Activated B cell treated with CpG ODN at 0.5 μM for 24 hours (primary cell): Measurements from ENCODE around the gene SEMA4F. TPM values are rescaled to one million over a fixed set of nuclear protein-coding genes. Genes with fewer than 3 reads are reported as not detected.

Experiments
- ATAC-seq: fragments of 200-7000 bp; cut with Tn5 transposase; one replicate; pipeline ENCODE4 v1.10.0; 2021; ENCODE audit warnings: low read depth, mild to moderate bottlenecking, moderate library complexity
- CTCF ChIA-PET: fragments of 350-600 bp; sonication (Branson Sonifier 250); formaldehyde crosslinking; loops from one replicate; lab custom pipeline; 2021; ENCODE audit warnings: antibody characterized with exemption; lab: Charles Lee
- POLR2A ChIA-PET: fragments of 350-600 bp; sonication (Branson Sonifier 250); formaldehyde crosslinking; loops from one replicate; lab custom pipeline; 2021; ENCODE audit warnings: antibody characterized with exemption; lab: Charles Lee
- DNase-seq: peaks from one replicate; pipeline ENCODE4 v3.0.0; 2022
- H3K27ac Mint-ChIP-seq: one replicate; pipeline ENCODE4 v1.8.0; 2020; ENCODE audit warnings: mixed read lengths
- H3K27me3 Mint-ChIP-seq: one replicate; pipeline ENCODE4 v1.8.0; 2021; ENCODE audit warnings: mixed read lengths
- H3K36me3 Mint-ChIP-seq: one replicate; pipeline ENCODE4 v1.8.0; 2021; ENCODE audit warnings: low read depth, mixed read lengths
- H3K4me1 Mint-ChIP-seq: one replicate; pipeline ENCODE4 v1.8.0; 2021; ENCODE audit warnings: mixed read lengths
- H3K4me3 Mint-ChIP-seq: one replicate; pipeline ENCODE4 v1.8.0; 2020; ENCODE audit warnings: mild to moderate bottlenecking, mixed read lengths
- H3K9me3 Mint-ChIP-seq: one replicate; pipeline ENCODE4 v1.8.0; 2020; ENCODE audit warnings: mixed read lengths
- intact Hi-C: fragments of 100-400 bp; cut with micrococcal nuclease; formaldehyde crosslinking; loops from one replicate; pipeline ENCODE4 v1.15.1; 2024
- total RNA-seq: library from RNA; stranded (reverse); gene quantifications from 2 replicates; pipeline ENCODE4 v1.2.3, GENCODE V29; 2022
- TF ChIP-seq, protein P1 (sequence below): fragments of 200-600 bp; IDR thresholded peaks from one replicate; pipeline ENCODE4 v1.8.0; 2022; ENCODE audit warnings: antibody characterized with exemption, mild to moderate bottlenecking

Gene SEMA4F, protein sequence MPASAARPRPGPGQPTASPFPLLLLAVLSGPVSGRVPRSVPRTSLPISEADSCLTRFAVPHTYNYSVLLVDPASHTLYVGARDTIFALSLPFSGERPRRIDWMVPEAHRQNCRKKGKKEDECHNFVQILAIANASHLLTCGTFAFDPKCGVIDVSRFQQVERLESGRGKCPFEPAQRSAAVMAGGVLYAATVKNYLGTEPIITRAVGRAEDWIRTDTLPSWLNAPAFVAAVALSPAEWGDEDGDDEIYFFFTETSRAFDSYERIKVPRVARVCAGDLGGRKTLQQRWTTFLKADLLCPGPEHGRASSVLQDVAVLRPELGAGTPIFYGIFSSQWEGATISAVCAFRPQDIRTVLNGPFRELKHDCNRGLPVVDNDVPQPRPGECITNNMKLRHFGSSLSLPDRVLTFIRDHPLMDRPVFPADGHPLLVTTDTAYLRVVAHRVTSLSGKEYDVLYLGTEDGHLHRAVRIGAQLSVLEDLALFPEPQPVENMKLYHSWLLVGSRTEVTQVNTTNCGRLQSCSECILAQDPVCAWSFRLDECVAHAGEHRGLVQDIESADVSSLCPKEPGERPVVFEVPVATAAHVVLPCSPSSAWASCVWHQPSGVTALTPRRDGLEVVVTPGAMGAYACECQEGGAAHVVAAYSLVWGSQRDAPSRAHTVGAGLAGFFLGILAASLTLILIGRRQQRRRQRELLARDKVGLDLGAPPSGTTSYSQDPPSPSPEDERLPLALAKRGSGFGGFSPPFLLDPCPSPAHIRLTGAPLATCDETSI
- 10.2 and 11.6 TPM in 2 replicates for total RNA-seq

DNA sequence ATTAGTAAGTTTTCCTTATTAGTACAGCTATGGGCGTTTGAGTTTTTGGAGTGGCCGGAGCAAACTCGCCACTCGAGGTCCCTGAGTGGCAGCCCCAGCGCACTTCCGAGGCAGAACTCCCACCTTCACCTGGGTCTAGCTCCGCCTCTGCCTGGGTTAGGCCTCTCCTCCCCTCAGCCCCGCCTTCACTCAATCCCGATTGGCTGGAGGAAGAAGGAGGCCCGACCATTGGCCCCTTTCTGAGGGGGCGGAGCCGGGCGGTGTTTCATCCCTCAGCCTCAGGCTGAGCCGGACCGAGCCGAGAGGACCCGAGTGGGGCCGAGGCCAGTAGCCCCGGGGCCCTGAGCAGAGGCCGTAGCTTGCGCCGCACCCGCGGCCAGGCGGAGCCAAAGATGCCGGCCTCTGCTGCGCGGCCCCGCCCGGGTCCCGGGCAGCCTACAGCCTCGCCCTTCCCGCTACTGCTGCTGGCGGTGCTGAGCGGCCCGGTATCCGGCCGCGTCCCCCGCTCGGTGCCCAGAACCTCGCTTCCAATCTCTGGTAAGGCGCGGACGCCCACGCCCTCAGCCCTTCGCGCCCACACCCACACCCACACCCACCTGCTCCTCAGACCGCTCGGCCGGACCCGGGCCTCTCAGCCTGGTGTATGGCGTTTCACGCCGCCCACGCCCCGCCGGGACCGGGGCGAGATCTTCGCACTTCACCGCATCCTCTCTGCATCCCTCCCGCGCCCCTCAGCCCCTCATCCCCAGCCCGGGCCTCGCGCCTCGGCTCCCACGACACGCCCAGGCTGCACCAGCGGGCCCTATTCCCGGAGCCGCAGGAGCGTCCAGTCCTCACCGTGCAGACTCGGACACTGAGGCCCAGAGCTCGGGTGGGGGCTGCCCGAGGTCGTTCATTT lies at the start of gene SEMA4F:
Gene SEMA4F (plus strand): TSS at position 263 of the 898 bp plus-strand sequence. CDS start 130 bp downstream, at position 393.
- ATAC-seq: peak; percentile 99
- Mint-ChIP-seq H3K27me3 (peaks cover 9% of the 10 kb centered on the region), H3K9me3 (no peaks in the 10 kb centered on the region), H3K36me3 (peaks cover 14% of the 10 kb centered on the region), H3K4me3 (peak within 1 kb of the TSS; percentile 91), H3K27ac (peak within 1 kb of the TSS; percentile 82), H3K4me1 (peaks cover 16% of the 10 kb centered on the region)
- TF ChIP-seq, protein P1, sequence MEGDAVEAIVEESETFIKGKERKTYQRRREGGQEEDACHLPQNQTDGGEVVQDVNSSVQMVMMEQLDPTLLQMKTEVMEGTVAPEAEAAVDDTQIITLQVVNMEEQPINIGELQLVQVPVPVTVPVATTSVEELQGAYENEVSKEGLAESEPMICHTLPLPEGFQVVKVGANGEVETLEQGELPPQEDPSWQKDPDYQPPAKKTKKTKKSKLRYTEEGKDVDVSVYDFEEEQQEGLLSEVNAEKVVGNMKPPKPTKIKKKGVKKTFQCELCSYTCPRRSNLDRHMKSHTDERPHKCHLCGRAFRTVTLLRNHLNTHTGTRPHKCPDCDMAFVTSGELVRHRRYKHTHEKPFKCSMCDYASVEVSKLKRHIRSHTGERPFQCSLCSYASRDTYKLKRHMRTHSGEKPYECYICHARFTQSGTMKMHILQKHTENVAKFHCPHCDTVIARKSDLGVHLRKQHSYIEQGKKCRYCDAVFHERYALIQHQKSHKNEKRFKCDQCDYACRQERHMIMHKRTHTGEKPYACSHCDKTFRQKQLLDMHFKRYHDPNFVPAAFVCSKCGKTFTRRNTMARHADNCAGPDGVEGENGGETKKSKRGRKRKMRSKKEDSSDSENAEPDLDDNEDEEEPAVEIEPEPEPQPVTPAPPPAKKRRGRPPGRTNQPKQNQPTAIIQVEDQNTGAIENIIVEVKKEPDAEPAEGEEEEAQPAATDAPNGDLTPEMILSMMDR: no peak
- intact Hi-C loops: loop anchor here (2.0 to 10.0 kb wide), 6 partner anchors 149 to 1582 kb away; partner anchors contain the start of genes CCT7, DGUOK, PCGF1 and POLE4
- ChIA-PET POLR2A (interaction anchor here (0.7 to 1.1 kb wide), 5 partner anchors 61 to 1421 kb away, joined by 3 read pairs; partner anchors contain the start of genes HK2, PRADC1 and TPRKB), CTCF (no interaction called here)
- DNase-seq: peak; percentile 92

DNA sequence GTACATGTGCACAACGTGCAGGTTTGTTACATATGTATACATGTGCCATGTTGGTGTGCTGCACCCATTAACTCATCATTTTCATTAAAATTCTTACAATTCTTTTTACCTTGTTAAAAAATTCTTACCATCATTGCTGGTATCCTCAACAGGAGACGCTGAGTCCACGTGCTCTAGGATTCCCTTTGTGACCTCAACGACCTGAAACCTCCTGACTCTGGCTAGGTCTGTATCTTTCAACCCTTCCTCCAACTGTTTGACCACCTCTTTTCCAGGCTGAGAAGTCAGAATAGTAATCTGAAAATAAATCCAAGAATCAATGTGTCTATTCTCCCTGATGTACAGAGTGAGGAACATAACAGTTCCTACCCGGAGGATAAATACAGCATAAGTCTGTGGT lies 47.1 kb upstream of the SEMA4F start:
- Mint-ChIP-seq H3K36me3 (no peaks in the 10 kb centered on the region), H3K4me1 (no peaks in the 10 kb centered on the region), H3K9me3 (no peaks in the 10 kb centered on the region), H3K4me3 (no peak overlapping the region), H3K27ac (no peak overlapping the region), H3K27me3 (peaks cover 27% of the 10 kb centered on the region)
- TF ChIP-seq, protein P1: no peak
- no peak for DNase-seq
- ATAC-seq: no peak
- ChIA-PET CTCF (no interaction called here), POLR2A (no interaction called here)
- intact Hi-C loops: no loop called here

DNA sequence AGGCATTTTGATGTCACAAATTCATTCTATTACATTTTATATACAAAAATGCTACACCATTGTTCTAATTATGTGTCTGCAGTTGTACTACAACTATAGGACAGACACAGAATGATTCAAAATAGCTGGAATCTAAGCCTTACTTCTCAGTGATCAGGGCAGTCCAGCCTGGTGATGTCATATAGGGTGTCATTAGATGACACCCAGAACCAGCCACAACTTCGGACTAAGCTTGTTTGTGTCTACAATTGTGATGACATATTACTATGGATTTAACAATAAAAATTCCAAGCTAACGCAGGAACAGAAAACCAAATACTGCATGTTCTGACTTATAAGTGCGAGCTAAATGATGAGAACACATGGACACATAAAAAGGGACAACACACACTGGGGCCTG lies 36.9 kb upstream of the SEMA4F start:
- Mint-ChIP-seq H3K4me3 (no peak overlapping the region), H3K27ac (no peak overlapping the region), H3K36me3 (no peaks in the 10 kb centered on the region), H3K9me3 (no peaks in the 10 kb centered on the region), H3K27me3 (peaks cover 23% of the 10 kb centered on the region), H3K4me1 (peaks cover 20% of the 10 kb centered on the region)
- TF ChIP-seq, protein P1: no peak
- DNase-seq (no peak), ATAC-seq (no peak)
- ChIA-PET POLR2A (no interaction called here), CTCF (no interaction called here)
- intact Hi-C loops: no loop called here

DNA sequence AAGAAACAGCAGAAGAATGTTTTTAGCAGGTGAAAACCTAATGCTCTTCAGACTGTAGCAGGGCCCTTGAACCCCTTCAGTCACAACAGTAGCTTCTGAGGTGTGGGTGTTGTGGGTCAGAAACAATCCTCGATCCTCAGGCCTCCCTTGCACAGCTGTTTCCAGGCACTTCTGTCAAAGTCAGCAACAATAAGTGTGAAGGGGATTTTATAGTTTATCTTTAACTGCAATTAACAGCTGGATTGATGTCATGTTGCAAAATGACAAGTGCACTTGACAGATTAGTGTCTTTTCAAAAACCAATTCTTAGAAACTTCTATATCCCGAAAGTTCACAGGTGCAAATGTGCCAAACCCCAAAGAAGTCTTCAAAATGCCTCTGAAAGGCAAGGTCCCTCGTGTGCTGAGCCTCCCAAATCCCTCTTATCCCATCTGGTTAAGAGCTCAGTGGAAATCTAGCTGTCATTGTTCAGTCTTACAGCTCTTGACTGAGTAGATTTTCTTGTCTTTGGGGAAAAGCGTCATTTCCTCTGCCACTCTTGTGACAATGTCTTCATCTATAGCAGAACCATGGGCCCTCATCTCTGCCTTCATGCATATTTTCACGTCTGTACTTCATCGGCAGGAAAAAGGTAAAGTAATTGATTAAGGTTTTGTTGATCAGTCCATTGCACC lies 35.5 kb upstream of the SEMA4F start:
- CTCF ChIA-PET: interaction anchor here (0.6 kb wide), 1 partner anchor 566 kb away, joined by 4 read pairs; no protein-coding TSS in a partner anchor
- DNase-seq: no peak

More for the DNA sequence above, 35.5 kb upstream of the SEMA4F start:
- no peak for ATAC-seq
- Mint-ChIP-seq H3K4me1 (peaks cover 20% of the 10 kb centered on the region), H3K9me3 (no peaks in the 10 kb centered on the region), H3K36me3 (no peaks in the 10 kb centered on the region), H3K27me3 (peaks cover 12% of the 10 kb centered on the region), H3K4me3 (no peak overlapping the region), H3K27ac (no peak overlapping the region)
- intact Hi-C loops: no loop called here
- POLR2A ChIA-PET: no interaction called here
- TF ChIP-seq, protein P1: no peak
